Pancreas (tissue), 10 donors: Measurements from ENCODE around the gene ABAT. TPM values are rescaled to one million over a fixed set of nuclear protein-coding genes. Genes with fewer than 3 reads are reported as not detected.

Source experiments
- ATAC-seq, 4 donors: fragments of 200-7000 bp; cut with Tn5 transposase; one replicate each; pipeline versions ENCODE4 v1.8.0 to v1.9.1; 2020; ENCODE audit warnings: mild to moderate bottlenecking in 4 of 4, moderate library complexity in 4 of 4
- DNase-seq, 6 donors: peaks; one replicate each; pipeline ENCODE4 v3.0.0-alpha.2; 2020
- FAIRE-seq: peaks from 2 replicates; lab custom pipeline; 2012; peaks lifted over from hg19 to GRCh38; lab: Jason Lieb, UNC
- H3K27ac ChIP-seq, 4 donors: fragments of 200-600 bp; sonication (generic); 1 replicate in 3 of 4; 2 replicates in 1 of 4; pipeline versions ENCODE4 v1.5.0 to v1.8.0; 2020
- H3K27me3 ChIP-seq, 4 donors: fragments of 200-600 bp; one replicate each; pipeline ENCODE4 v1.8.0; 2021
- H3K36me3 ChIP-seq, 3 donors: fragments of 200-600 bp; sonication (generic) in 1 of 3; one replicate each; pipeline versions ENCODE4 v1.5.0 to v1.8.0; 2020 to 2021
- H3K4me1 ChIP-seq, 3 donors: fragments of 200-600 bp; one replicate each; pipeline ENCODE4 v1.8.0; 2021
- H3K4me3 ChIP-seq, 4 donors: fragments of 200-600 bp; sonication (generic) in 2 of 4; one replicate each; pipeline versions ENCODE4 v1.5.0 to v1.8.0; 2020 to 2021
- H3K9me3 ChIP-seq, 4 donors: fragments of 200-600 bp; one replicate each; pipeline ENCODE4 v1.8.0; 2021
- CTCF ChIP-seq, 4 donors: fragments of 200-600 bp; sonication (generic) in 3 of 4; IDR thresholded peaks; one replicate each; pipeline versions ENCODE4 v1.5.0 to v1.8.0; 2021; ENCODE audit warnings: antibody characterized with exemption in 4 of 4
- WGBS, 2 donors: extraction: QIAGEN DNeasy Blood & Tissue Kit; methylation state at CpG; one replicate each; pipeline ENCODE4 v1.1.7; 2013; 5-methylcytosine and 5-hydroxymethylcytosine counted together
- intact Hi-C, 3 donors: fragments of 100-400 bp; cut with DNase I; formaldehyde crosslinking; loops; one replicate each; pipeline versions ENCODE4 v1.11.1 to v1.14.2; 2022
- polyA plus RNA-seq, 2 donors: library from polyadenylated mRNA; stranded (reverse); fragments of 200-250 nt; gene quantifications; one replicate each; pipeline ENCODE4 v1.2.3, GENCODE V29; 2013
- total RNA-seq, 6 donors: library from RNA; stranded (reverse); fragmentation: NEBNext Ultra II Directional in 4 of 6; extraction: Animal tissue kit (Norgen Biotek cat#: 25700) in 4 of 6; gene quantifications; one replicate each; pipeline versions ENCODE4 v1.2.1 to v1.2.4, GENCODE V29; 2021 to 2023
- donor health status: healthy with polysubstance abuse.
- donor health status: DM: no; HTN: no; CAD: no; lungs with moderate emphysema.
- donor health status: DM: no; HTN: no; CAD: no.
- donor health status: control.
- donor health status: control.
- donor health status: Bipolar disorder and iron deficiency.
- donor health status: DM: yes; HTN: yes; CAD: no.
- donor health status: DM: no; HTN: no; CAD: no.
- donor health status: DM: no; HTN: no; CAD: no.
- donor health status: DM: yes; HTN: yes; CAD: no.

ABAT gene
- total and polyA plus RNA-seq, 8 donors, result 21.5 to 50.2 (median 29.1) TPM

- intact Hi-C loops, result no loop called here
- no peak for FAIRE-seq
Observed at GRCh38 chr16:8832717-8833105, 158.3 kb downstream of the ABAT start.

More at GRCh38 chr16:8832717-8833105, 158.3 kb downstream of the ABAT start:
- no peak for DNase-seq
- H3K9me3 ChIP-seq, result no peaks in the 10 kb centered on the region
- ATAC-seq, result peak in 1 of 4 donors; percentile 11
- no peak for TF ChIP-seq CTCF (IDR thresholded peaks at IDR 0.05)
- peaks cover 0 to 15% (median 6%) of the 10 kb centered on the region in 3 donors for H3K36me3 ChIP-seq
- no peak overlapping the region for H3K4me3 ChIP-seq
- no peak overlapping the region for H3K27ac ChIP-seq
- H3K27me3 ChIP-seq, result no peaks in the 10 kb centered on the region
- 84 to 91% methylated on average over 16 of the region's 16 CpGs for WGBS, 2 donors
- H3K4me1 ChIP-seq, result no peaks in the 10 kb centered on the region

Other genes starting within 250 kb of the ABAT start
- not detected for gene TMEM114, start 84.1 kb upstream of the ABAT start, total RNA-seq
- not detected for gene TMEM114, start 84.1 kb upstream of the ABAT start, polyA plus RNA-seq
- 10 to 100 TPM in 5 of 6 donors, 1 to 10 TPM in 1; 9.7 to 19.3 (median 14.3) TPM for gene METTL22, start 52.9 kb upstream of the ABAT start, total RNA-seq
- gene METTL22, start 52.9 kb upstream of the ABAT start, polyA plus RNA-seq, result 10 to 100 TPM; 28.6 to 38.9 TPM
- 1 to 10 TPM; 2.7 to 6.1 (median 4.4) TPM for gene TMEM186, start 123.0 kb downstream of the ABAT start, total RNA-seq
- 1 to 10 TPM; 3.8 to 9.3 TPM for gene TMEM186, start 123.0 kb downstream of the ABAT start, polyA plus RNA-seq
- gene PMM2, start 123.2 kb downstream of the ABAT start, total RNA-seq, result 10 to 100 TPM; 19.2 to 40.3 (median 29.4) TPM
- gene PMM2, start 123.2 kb downstream of the ABAT start, polyA plus RNA-seq, result 10 to 100 TPM; 19.6 to 23.9 TPM
- 10 to 100 TPM; 19.8 to 61.2 (median 22.9) TPM for gene CARHSP1, start 194.4 kb downstream of the ABAT start, total RNA-seq
- gene CARHSP1, start 194.4 kb downstream of the ABAT start, polyA plus RNA-seq, result 10 to 100 TPM; 69.0 to 78.7 TPM
- gene LITAFD, start 207.7 kb downstream of the ABAT start, total RNA-seq, result not detected
- gene LITAFD, start 207.7 kb downstream of the ABAT start, polyA plus RNA-seq, result not detected